ENCODE data around the gene TBC1D8. TPM values are rescaled to one million over a fixed set of nuclear protein-coding genes. Genes with fewer than 3 reads are reported as not detected.

The TBC1D8 gene
- total RNA-seq, 1 experiment from 2014 or later: 51.7 TPM

DNA sequence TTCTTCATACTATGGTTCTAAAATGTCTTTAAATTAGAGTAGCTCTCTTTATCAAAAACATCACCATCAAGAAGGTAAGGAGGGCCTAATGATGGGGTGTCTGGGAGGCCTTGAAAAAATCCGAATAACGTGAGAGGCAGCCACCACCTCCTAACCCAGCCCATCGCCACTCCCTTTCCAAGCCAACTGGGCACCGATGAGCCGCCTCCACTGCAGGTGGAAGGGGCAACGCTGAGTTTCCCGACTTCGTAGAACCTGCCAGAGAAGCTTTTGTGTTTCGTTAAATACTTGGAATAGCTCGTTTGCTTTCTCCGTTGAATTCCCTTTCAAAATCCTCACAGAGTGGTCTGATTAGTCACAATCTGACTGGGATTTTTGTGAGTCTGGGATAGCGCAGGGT is 171.1 kb downstream of the TBC1D8 start (continued):
- TF ChIP-seq, protein P1, sequence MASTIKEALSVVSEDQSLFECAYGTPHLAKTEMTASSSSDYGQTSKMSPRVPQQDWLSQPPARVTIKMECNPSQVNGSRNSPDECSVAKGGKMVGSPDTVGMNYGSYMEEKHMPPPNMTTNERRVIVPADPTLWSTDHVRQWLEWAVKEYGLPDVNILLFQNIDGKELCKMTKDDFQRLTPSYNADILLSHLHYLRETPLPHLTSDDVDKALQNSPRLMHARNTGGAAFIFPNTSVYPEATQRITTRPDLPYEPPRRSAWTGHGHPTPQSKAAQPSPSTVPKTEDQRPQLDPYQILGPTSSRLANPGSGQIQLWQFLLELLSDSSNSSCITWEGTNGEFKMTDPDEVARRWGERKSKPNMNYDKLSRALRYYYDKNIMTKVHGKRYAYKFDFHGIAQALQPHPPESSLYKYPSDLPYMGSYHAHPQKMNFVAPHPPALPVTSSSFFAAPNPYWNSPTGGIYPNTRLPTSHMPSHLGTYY (CRISPR knock-in tag; IDR thresholded peaks at IDR 0.05): no peak
- no peak for TF ChIP-seq ATF2 (CRISPR knock-in tag; IDR thresholded peaks at IDR 0.05; ENCODE audit: borderline replicate concordance, low read depth)
- TF ChIP-seq ETV6 (CRISPR knock-in tag; IDR thresholded peaks at IDR 0.05): no peak
- TF ChIP-seq NFATC4 (CRISPR knock-in tag; IDR thresholded peaks at IDR 0.05): no peak
- TF ChIP-seq IRF1 (CRISPR knock-in tag; IDR thresholded peaks at IDR 0.05): no peak

- H3K36me3 Mint-ChIP-seq: no peaks in the 10 kb centered on the region
- peaks cover 20% of the 10 kb centered on the region for H3K4me1 Mint-ChIP-seq
- H3K4me3 Mint-ChIP-seq: no peak overlapping the region
- H3K9me3 Mint-ChIP-seq: no peaks in the 10 kb centered on the region
- no peak for DNase-seq (ENCODE audit: low spot score)
- H3K27ac Mint-ChIP-seq: no peak overlapping the region
- POLR2A ChIA-PET: interaction anchor here (0.6 kb wide), 1 partner anchor 1151 kb away, joined by 3 read pairs; no protein-coding TSS in a partner anchor
- no peak for ATAC-seq
- CTCF ChIA-PET: interaction anchor here (0.9 to 1.7 kb wide), 2 partner anchors 59 to 368 kb away, joined by 3 to 7 read pairs; no protein-coding TSS in a partner anchor
- no peaks in the 10 kb centered on the region for H3K27me3 Mint-ChIP-seq (ENCODE audit: low read depth)
- TF ChIP-seq ZNF232 (CRISPR knock-in tag; IDR thresholded peaks at IDR 0.05) (no peak), TEAD4 (CRISPR knock-in tag; IDR thresholded peaks at IDR 0.05) (no peak), NR3C1 (CRISPR knock-in tag; conservative IDR thresholded peaks at IDR 0.05; ENCODE audit: low read depth) (no peak), JAZF1 (CRISPR knock-in tag; IDR thresholded peaks at IDR 0.05) (no peak), NR2C2 (CRISPR knock-in tag; IDR thresholded peaks at IDR 0.05) (no peak), RELA (CRISPR knock-in tag; IDR thresholded peaks at IDR 0.05; ENCODE audit: borderline replicate concordance) (no peak), FOXJ3 (CRISPR knock-in tag; IDR thresholded peaks at IDR 0.05; ENCODE audit: borderline replicate concordance) (no peak), ATF6 (CRISPR knock-in tag; IDR thresholded peaks at IDR 0.05) (no peak), ZNF416 (CRISPR knock-in tag; IDR thresholded peaks at IDR 0.05) (no peak), GTF2I (CRISPR knock-in tag; conservative IDR thresholded peaks at IDR 0.05) (no peak), ZNF121 (CRISPR knock-in tag; IDR thresholded peaks at IDR 0.05) (no peak), NFYB (CRISPR knock-in tag; conservative IDR thresholded peaks at IDR 0.05; ENCODE audit: low read depth) (no peak)
- TF ChIP-seq, protein P2, sequence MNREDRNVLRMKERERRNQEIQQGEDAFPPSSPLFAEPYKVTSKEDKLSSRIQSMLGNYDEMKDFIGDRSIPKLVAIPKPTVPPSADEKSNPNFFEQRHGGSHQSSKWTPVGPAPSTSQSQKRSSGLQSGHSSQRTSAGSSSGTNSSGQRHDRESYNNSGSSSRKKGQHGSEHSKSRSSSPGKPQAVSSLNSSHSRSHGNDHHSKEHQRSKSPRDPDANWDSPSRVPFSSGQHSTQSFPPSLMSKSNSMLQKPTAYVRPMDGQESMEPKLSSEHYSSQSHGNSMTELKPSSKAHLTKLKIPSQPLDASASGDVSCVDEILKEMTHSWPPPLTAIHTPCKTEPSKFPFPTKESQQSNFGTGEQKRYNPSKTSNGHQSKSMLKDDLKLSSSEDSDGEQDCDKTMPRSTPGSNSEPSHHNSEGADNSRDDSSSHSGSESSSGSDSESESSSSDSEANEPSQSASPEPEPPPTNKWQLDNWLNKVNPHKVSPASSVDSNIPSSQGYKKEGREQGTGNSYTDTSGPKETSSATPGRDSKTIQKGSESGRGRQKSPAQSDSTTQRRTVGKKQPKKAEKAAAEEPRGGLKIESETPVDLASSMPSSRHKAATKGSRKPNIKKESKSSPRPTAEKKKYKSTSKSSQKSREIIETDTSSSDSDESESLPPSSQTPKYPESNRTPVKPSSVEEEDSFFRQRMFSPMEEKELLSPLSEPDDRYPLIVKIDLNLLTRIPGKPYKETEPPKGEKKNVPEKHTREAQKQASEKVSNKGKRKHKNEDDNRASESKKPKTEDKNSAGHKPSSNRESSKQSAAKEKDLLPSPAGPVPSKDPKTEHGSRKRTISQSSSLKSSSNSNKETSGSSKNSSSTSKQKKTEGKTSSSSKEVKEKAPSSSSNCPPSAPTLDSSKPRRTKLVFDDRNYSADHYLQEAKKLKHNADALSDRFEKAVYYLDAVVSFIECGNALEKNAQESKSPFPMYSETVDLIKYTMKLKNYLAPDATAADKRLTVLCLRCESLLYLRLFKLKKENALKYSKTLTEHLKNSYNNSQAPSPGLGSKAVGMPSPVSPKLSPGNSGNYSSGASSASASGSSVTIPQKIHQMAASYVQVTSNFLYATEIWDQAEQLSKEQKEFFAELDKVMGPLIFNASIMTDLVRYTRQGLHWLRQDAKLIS (CRISPR knock-in tag; IDR thresholded peaks at IDR 0.05; ENCODE audit: borderline replicate concordance): no peak
- TF ChIP-seq, protein P3, sequence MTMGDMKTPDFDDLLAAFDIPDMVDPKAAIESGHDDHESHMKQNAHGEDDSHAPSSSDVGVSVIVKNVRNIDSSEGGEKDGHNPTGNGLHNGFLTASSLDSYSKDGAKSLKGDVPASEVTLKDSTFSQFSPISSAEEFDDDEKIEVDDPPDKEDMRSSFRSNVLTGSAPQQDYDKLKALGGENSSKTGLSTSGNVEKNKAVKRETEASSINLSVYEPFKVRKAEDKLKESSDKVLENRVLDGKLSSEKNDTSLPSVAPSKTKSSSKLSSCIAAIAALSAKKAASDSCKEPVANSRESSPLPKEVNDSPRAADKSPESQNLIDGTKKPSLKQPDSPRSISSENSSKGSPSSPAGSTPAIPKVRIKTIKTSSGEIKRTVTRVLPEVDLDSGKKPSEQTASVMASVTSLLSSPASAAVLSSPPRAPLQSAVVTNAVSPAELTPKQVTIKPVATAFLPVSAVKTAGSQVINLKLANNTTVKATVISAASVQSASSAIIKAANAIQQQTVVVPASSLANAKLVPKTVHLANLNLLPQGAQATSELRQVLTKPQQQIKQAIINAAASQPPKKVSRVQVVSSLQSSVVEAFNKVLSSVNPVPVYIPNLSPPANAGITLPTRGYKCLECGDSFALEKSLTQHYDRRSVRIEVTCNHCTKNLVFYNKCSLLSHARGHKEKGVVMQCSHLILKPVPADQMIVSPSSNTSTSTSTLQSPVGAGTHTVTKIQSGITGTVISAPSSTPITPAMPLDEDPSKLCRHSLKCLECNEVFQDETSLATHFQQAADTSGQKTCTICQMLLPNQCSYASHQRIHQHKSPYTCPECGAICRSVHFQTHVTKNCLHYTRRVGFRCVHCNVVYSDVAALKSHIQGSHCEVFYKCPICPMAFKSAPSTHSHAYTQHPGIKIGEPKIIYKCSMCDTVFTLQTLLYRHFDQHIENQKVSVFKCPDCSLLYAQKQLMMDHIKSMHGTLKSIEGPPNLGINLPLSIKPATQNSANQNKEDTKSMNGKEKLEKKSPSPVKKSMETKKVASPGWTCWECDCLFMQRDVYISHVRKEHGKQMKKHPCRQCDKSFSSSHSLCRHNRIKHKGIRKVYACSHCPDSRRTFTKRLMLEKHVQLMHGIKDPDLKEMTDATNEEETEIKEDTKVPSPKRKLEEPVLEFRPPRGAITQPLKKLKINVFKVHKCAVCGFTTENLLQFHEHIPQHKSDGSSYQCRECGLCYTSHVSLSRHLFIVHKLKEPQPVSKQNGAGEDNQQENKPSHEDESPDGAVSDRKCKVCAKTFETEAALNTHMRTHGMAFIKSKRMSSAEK (CRISPR knock-in tag; IDR thresholded peaks at IDR 0.05; ENCODE audit: borderline replicate concordance): no peak
- TF ChIP-seq, protein P4, sequence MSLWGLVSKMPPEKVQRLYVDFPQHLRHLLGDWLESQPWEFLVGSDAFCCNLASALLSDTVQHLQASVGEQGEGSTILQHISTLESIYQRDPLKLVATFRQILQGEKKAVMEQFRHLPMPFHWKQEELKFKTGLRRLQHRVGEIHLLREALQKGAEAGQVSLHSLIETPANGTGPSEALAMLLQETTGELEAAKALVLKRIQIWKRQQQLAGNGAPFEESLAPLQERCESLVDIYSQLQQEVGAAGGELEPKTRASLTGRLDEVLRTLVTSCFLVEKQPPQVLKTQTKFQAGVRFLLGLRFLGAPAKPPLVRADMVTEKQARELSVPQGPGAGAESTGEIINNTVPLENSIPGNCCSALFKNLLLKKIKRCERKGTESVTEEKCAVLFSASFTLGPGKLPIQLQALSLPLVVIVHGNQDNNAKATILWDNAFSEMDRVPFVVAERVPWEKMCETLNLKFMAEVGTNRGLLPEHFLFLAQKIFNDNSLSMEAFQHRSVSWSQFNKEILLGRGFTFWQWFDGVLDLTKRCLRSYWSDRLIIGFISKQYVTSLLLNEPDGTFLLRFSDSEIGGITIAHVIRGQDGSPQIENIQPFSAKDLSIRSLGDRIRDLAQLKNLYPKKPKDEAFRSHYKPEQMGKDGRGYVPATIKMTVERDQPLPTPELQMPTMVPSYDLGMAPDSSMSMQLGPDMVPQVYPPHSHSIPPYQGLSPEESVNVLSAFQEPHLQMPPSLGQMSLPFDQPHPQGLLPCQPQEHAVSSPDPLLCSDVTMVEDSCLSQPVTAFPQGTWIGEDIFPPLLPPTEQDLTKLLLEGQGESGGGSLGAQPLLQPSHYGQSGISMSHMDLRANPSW (CRISPR knock-in tag; conservative IDR thresholded peaks at IDR 0.05; ENCODE audit: low read depth): no peak
These were observed 172.5 kb downstream of the TBC1D8 start for GRCh38 chr2:100978582-100979191.
